Activated naive CD4-positive, alpha-beta T cell treated with anti-CD3 and anti-CD28 coated beads, Interleukin-2, amount 50 U/mL, for 24 hours (primary cell): ENCODE results near the gene HK1.

Experiments used
- H3K27ac Mint-ChIP-seq: one replicate; pipeline ENCODE4 v1.8.0; 2021; ENCODE audit warnings: mild to moderate bottlenecking, mixed read lengths
- H3K27me3 Mint-ChIP-seq: one replicate; pipeline ENCODE4 v1.8.0; 2021; ENCODE audit warnings: mixed read lengths
- H3K36me3 Mint-ChIP-seq: one replicate; pipeline ENCODE4 v1.8.0; 2021; ENCODE audit warnings: mixed read lengths
- H3K4me1 Mint-ChIP-seq: one replicate; pipeline ENCODE4 v1.8.0; 2021; ENCODE audit warnings: mixed read lengths
- H3K4me3 Mint-ChIP-seq: one replicate; pipeline ENCODE4 v1.8.0; 2021; ENCODE audit warnings: mild to moderate bottlenecking, mixed read lengths
- H3K9me3 Mint-ChIP-seq: one replicate; pipeline ENCODE4 v1.8.0; 2021; ENCODE audit warnings: mixed read lengths

HK1 gene

GRCh38 chr10:69397972-69398371 is 119.7 kb downstream of the HK1 start:
- no peaks in the 10 kb centered on the region for H3K27me3 Mint-ChIP-seq
- H3K27ac Mint-ChIP-seq: no peak overlapping the region
- H3K4me1 Mint-ChIP-seq: no peaks in the 10 kb centered on the region
- H3K4me3 Mint-ChIP-seq: no peak overlapping the region
- no peaks in the 10 kb centered on the region for H3K9me3 Mint-ChIP-seq
- H3K36me3 Mint-ChIP-seq: peaks cover 2% of the 10 kb centered on the region

DNA sequence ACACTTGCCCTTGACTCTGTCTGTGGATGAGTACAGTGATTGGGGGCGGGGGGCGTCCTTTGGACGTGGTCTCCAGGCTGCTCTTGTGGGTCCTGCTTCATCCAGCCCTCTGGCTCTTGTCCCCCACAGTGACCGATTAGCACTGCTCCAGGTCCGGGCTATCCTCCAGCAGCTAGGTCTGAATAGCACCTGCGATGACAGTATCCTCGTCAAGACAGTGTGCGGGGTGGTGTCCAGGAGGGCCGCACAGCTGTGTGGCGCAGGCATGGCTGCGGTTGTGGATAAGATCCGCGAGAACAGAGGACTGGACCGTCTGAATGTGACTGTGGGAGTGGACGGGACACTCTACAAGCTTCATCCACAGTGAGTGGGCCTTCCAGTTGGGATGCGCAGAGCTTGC is 120.2 kb downstream of the HK1 start:
- H3K36me3 Mint-ChIP-seq: peaks cover 2% of the 10 kb centered on the region
- no peaks in the 10 kb centered on the region for H3K4me1 Mint-ChIP-seq
- H3K4me3 Mint-ChIP-seq: no peak overlapping the region
- no peaks in the 10 kb centered on the region for H3K27me3 Mint-ChIP-seq
- peak overlapping the region; percentile 39 for H3K27ac Mint-ChIP-seq
- H3K9me3 Mint-ChIP-seq: no peaks in the 10 kb centered on the region

GRCh38 chr10:69400936-69401335 is 122.6 kb downstream of the HK1 start:
- H3K27ac Mint-ChIP-seq: peak overlapping the region; percentile 12
- no peak overlapping the region for H3K4me3 Mint-ChIP-seq
- H3K36me3 Mint-ChIP-seq: peaks cover 4% of the 10 kb centered on the region
- H3K27me3 Mint-ChIP-seq: no peaks in the 10 kb centered on the region
- H3K4me1 Mint-ChIP-seq: no peaks in the 10 kb centered on the region
- no peaks in the 10 kb centered on the region for H3K9me3 Mint-ChIP-seq

- no peaks in the 10 kb centered on the region for H3K4me1 Mint-ChIP-seq
- H3K4me3 Mint-ChIP-seq: no peak overlapping the region
- H3K36me3 Mint-ChIP-seq: peaks cover 4% of the 10 kb centered on the region
- no peaks in the 10 kb centered on the region for H3K9me3 Mint-ChIP-seq
- peak overlapping the region; percentile 12 for H3K27ac Mint-ChIP-seq
- no peaks in the 10 kb centered on the region for H3K27me3 Mint-ChIP-seq
These were observed 123.1 kb downstream of the HK1 start for GRCh38 chr10:69401416-69401815.

- Mint-ChIP-seq H3K4me3 (no peak overlapping the region), H3K27me3 (no peaks in the 10 kb centered on the region), H3K9me3 (no peaks in the 10 kb centered on the region), H3K36me3 (peaks cover 4% of the 10 kb centered on the region), H3K4me1 (no peaks in the 10 kb centered on the region), H3K27ac (no peak overlapping the region)
These were observed 124.1 kb downstream of the HK1 start for GRCh38 chr10:69402386-69402785.

- Mint-ChIP-seq H3K27me3 (no peaks in the 10 kb centered on the region), H3K36me3 (peaks cover 4% of the 10 kb centered on the region), H3K9me3 (no peaks in the 10 kb centered on the region), H3K4me3 (no peak overlapping the region), H3K4me1 (peaks cover 3% of the 10 kb centered on the region), H3K27ac (no peak overlapping the region)
These were observed 124.8 kb downstream of the HK1 start for GRCh38 chr10:69403066-69403465.

GRCh38 chr10:69403519-69403918 is 125.2 kb downstream of the HK1 start:
- Mint-ChIP-seq H3K27ac (no peak overlapping the region), H3K36me3 (peaks cover 4% of the 10 kb centered on the region)

DNA sequence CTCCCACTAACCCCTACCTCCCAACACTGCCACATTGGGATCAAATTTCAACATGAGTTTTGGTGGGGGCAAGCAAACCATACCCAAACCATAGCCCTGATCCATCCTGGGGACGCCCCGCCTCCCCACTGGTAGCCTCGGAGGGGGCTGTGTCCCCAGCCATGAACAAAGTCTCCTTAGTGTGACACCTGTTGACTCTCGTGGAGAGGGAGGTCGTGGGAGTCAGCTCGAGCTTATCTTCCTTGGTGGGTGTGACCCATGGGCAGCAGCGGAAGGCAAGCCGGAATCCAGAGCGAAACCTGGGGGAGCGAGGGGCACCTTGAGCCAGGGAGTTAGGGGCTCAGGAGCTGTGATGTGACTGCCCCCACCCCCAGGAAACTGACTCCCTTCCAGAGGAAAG is 126.5 kb downstream of the HK1 start:
- Mint-ChIP-seq H3K36me3 (peaks cover 4% of the 10 kb centered on the region), H3K4me3 (no peak overlapping the region), H3K27ac (no peak overlapping the region)

More at GRCh38 chr10:69403519-69403918, 125.2 kb downstream of the HK1 start:
- Mint-ChIP-seq H3K9me3 (no peaks in the 10 kb centered on the region), H3K4me1 (peaks cover 8% of the 10 kb centered on the region), H3K27me3 (no peaks in the 10 kb centered on the region), H3K4me3 (no peak overlapping the region)

GRCh38 chr10:69405221-69405620 is 126.9 kb downstream of the HK1 start:
- Mint-ChIP-seq H3K4me3 (no peak overlapping the region), H3K36me3 (peaks cover 4% of the 10 kb centered on the region), H3K27me3 (no peaks in the 10 kb centered on the region), H3K27ac (no peak overlapping the region), H3K9me3 (no peaks in the 10 kb centered on the region), H3K4me1 (peaks cover 17% of the 10 kb centered on the region)

More for the DNA sequence above, 126.5 kb downstream of the HK1 start:
- Mint-ChIP-seq H3K27me3 (no peaks in the 10 kb centered on the region), H3K4me1 (peaks cover 17% of the 10 kb centered on the region), H3K9me3 (no peaks in the 10 kb centered on the region)

- Mint-ChIP-seq H3K4me1 (peaks cover 17% of the 10 kb centered on the region), H3K36me3 (peaks cover 4% of the 10 kb centered on the region), H3K27me3 (no peaks in the 10 kb centered on the region), H3K9me3 (no peaks in the 10 kb centered on the region), H3K27ac (peak overlapping the region; percentile 61), H3K4me3 (no peak overlapping the region)
These were observed 128.1 kb downstream of the HK1 start for GRCh38 chr10:69406302-69406811.

GRCh38 chr10:69406816-69407580 is 128.7 kb downstream of the HK1 start:
- Mint-ChIP-seq H3K27me3 (no peaks in the 10 kb centered on the region), H3K36me3 (peaks cover 4% of the 10 kb centered on the region), H3K4me1 (peaks cover 17% of the 10 kb centered on the region), H3K27ac (peak overlapping the region; percentile 61), H3K4me3 (no peak overlapping the region), H3K9me3 (no peaks in the 10 kb centered on the region)

GRCh38 chr10:69407621-69408301 is 129.5 kb downstream of the HK1 start:
- peak overlapping the region; percentile 30 for H3K27ac Mint-ChIP-seq
- H3K27me3 Mint-ChIP-seq: no peaks in the 10 kb centered on the region
- peaks cover 17% of the 10 kb centered on the region for H3K4me1 Mint-ChIP-seq
- H3K36me3 Mint-ChIP-seq: peaks cover 4% of the 10 kb centered on the region
- no peaks in the 10 kb centered on the region for H3K9me3 Mint-ChIP-seq
- peak overlapping the region; percentile 33 for H3K4me3 Mint-ChIP-seq

DNA sequence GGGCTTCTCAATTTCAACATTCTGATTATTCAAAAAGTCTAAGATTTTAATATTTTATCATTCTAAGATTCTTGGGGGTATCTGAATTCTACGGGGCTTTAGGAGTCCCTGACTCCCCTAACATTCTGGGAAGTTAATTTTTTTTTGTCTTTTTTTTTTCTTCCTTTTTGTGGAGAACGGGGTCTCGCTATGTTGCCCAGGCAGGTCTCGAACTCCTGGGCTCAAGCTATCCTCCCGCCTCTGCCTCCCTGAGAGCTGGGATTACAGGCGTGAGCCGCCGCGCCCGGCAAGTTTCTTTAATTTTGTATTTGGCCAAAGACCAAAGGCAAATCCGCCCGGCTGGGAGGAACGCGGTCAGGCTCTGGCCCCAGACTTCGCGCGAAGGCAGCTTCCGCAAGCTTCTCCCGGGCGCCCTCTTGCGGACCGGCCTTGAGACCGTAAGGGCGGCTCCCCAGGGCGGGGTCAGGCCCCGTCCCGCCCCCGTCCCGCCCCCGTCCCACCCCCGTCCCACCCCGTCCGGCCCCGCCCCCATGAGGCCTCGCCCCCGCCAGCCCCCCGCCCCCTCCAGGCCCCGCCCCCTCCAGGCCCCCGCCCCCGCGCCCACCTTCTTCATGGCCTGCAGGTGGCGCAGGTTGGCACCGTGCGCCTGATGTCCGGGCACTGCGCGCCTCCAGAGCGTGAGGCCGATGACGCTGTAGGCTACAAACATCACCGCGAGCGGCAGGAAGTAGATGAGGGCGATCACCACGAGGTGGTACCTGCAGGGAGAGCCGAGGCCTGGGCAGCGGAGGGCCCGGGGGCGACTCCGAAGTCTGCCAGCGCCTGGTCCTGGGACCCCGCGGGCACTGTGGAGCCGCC is 130.3 kb downstream of the HK1 start:
- H3K4me1 Mint-ChIP-seq: peaks cover 17% of the 10 kb centered on the region
- H3K4me3 Mint-ChIP-seq: peak overlapping the region; percentile 78
- H3K27me3 Mint-ChIP-seq: no peaks in the 10 kb centered on the region
- H3K27ac Mint-ChIP-seq: peak overlapping the region; percentile 93
- H3K36me3 Mint-ChIP-seq: peaks cover 4% of the 10 kb centered on the region
- no peaks in the 10 kb centered on the region for H3K9me3 Mint-ChIP-seq

- Mint-ChIP-seq H3K36me3 (peaks cover 3% of the 10 kb centered on the region), H3K9me3 (no peaks in the 10 kb centered on the region), H3K27me3 (no peaks in the 10 kb centered on the region), H3K4me1 (peaks cover 17% of the 10 kb centered on the region), H3K27ac (peak overlapping the region; percentile 70), H3K4me3 (peak overlapping the region; percentile 23)
These were observed 130.8 kb downstream of the HK1 start for GRCh38 chr10:69409176-69409495.

DNA sequence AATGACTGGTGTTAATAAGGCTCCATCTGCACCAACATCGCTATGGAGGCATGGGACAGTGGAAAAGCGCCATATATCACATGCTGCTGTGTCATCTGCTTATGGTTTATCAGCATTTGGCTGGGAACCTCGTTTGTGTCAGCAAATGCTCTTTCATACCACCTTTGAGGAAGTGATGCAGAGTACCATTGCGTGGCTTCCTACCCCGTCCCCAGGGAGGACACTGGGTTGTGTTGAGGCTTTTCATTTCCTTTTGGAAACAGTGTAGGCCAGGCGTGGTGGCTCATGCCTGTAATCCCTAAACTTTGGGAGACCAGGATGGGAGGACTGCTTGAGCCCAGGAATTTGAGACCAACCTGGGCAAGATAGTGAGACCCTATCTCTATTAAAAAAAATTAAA is 131.7 kb downstream of the HK1 start:
- Mint-ChIP-seq H3K27me3 (no peaks in the 10 kb centered on the region), H3K4me3 (no peak overlapping the region), H3K4me1 (peaks cover 17% of the 10 kb centered on the region), H3K36me3 (no peaks in the 10 kb centered on the region), H3K27ac (no peak overlapping the region), H3K9me3 (no peaks in the 10 kb centered on the region)
